Transverse colon (tissue), 4 donors: ENCODE results near the gene ZC3H14.

Source experiments
- POLR2A ChIP-seq: fragments of 450-650 bp; IDR thresholded peaks from one replicate; pipeline ENCODE4 v1.6.1; 2016; ENCODE audit warnings: antibody characterized with exemption, mild to moderate bottlenecking, moderate library complexity
- POLR2AphosphoS5 ChIP-seq, 3 donors: sonication (generic); formaldehyde crosslinking; IDR thresholded peaks; one replicate each; pipeline ENCODE4 v1.6.1; 2016; ENCODE audit warnings: antibody characterized with exemption in 3 of 3
- TF ChIP-seq, protein P1 (sequence below), 5 experiments: fragments of 200-600 bp in 3 of 5; fragments of 450-650 bp in 2 of 5; sonication (generic) in 3 of 5; IDR thresholded peaks; 1 replicate in 2 of 5; 2 replicates in 3 of 5; pipeline ENCODE4 v1.5.1; 2016 to 2017; ENCODE audit warnings: antibody characterized with exemption in 5 of 5, inconsistent platforms in 3 of 5, mild to moderate bottlenecking in 2 of 5, moderate library complexity in 1 of 5

DNA sequence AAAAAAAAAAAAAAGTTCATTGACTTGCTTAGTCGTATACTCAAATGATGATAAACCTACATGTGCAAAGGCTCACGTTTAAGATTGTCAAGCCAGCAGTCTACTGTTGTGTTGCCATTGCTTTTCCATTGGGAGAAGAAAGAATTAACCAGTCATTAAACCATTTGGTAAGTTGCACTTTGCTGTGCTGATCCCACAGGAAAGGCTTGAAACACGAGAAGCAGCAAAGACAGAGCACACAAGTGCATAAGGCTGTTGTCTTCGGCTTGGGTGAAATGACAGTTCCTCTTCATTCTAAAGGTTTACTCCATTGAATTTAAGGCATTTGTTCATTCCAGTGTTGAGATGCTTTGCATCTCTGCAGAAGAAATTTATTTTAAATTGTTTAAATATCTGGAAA, 50.1 kb downstream of the ZC3H14 start:
- no peak for TF ChIP-seq POLR2AphosphoS5 (IDR thresholded peaks at IDR 0.05)
- TF ChIP-seq, protein P1, sequence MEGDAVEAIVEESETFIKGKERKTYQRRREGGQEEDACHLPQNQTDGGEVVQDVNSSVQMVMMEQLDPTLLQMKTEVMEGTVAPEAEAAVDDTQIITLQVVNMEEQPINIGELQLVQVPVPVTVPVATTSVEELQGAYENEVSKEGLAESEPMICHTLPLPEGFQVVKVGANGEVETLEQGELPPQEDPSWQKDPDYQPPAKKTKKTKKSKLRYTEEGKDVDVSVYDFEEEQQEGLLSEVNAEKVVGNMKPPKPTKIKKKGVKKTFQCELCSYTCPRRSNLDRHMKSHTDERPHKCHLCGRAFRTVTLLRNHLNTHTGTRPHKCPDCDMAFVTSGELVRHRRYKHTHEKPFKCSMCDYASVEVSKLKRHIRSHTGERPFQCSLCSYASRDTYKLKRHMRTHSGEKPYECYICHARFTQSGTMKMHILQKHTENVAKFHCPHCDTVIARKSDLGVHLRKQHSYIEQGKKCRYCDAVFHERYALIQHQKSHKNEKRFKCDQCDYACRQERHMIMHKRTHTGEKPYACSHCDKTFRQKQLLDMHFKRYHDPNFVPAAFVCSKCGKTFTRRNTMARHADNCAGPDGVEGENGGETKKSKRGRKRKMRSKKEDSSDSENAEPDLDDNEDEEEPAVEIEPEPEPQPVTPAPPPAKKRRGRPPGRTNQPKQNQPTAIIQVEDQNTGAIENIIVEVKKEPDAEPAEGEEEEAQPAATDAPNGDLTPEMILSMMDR (IDR thresholded peaks at IDR 0.05), result no peak
- TF ChIP-seq POLR2A, result no peak
